Measurements from ENCODE around the gene OR11H6. TPM values are rescaled to one million over a fixed set of nuclear protein-coding genes. Genes with fewer than 3 reads are reported as not detected.

The OR11H6 gene
- polyA plus RNA-seq, 1 donor from 2014 or later = not detected

- Histone ChIP-seq H3K4me2 (ENCODE audit: low read length) (no peak within 1 kb of the TSS), H3K9me3 (ENCODE audit: low read length) (peaks cover 7% of the 10 kb centered on the region), H3K27me3 (ENCODE audit: insufficient read depth, low read depth, low read length) (no peaks in the 10 kb centered on the region), H4K20me1 (ENCODE audit: insufficient read depth) (no peaks in the 10 kb centered on the region), H3K4me3 (ENCODE audit: low read length) (no peak within 1 kb of the TSS), H3K36me3 (ENCODE audit: insufficient read depth, low read length) (no peaks in the 10 kb centered on the region), H3K9ac (ENCODE audit: low read length) (no peak within 1 kb of the TSS), H3K9me2 (ENCODE audit: insufficient read depth, low read length) (no peaks in the 10 kb centered on the region), H2AFZ (ENCODE audit: low read depth, low read length) (no peak within 1 kb of the TSS), H3K27ac (ENCODE audit: low read length) (no peak within 1 kb of the TSS), H3K79me2 (replicated peaks; ENCODE audit: insufficient read depth, low read length) (no peaks in the 10 kb centered on the region), H3F3A (ENCODE audit: insufficient read depth, low read length, poor library complexity, severe bottlenecking) (no peaks in the 10 kb centered on the region)
- TF ChIP-seq REST (IDR thresholded peaks at IDR 0.05; ENCODE audit: borderline replicate concordance) = no peak
Observed at GRCh38 chr14:20190596-20190995, 32.9 kb upstream of the OR11H6 start, which contains the start of gene OR11G2. OR11G2 (plus strand) TSS chr14:20190896; CDS start chr14:20197438, 6,542 bp downstream.

- H3K27me3 ChIP-seq (ENCODE audit: insufficient read depth, low read depth, low read length) = no peaks in the 10 kb centered on the region
Observed at GRCh38 chr14:20191396-20191795, 32.1 kb upstream of the OR11H6 start.

More at GRCh38 chr14:20191396-20191795, 32.1 kb upstream of the OR11H6 start:
- Histone ChIP-seq H4K20me1 (ENCODE audit: insufficient read depth) (no peaks in the 10 kb centered on the region), H3K79me2 (replicated peaks; ENCODE audit: insufficient read depth, low read length) (no peaks in the 10 kb centered on the region), H3K27ac (ENCODE audit: low read length) (no peak overlapping the region), H3K9me2 (ENCODE audit: insufficient read depth, low read length) (no peaks in the 10 kb centered on the region), H3K9ac (ENCODE audit: low read length) (no peak overlapping the region), H3K9me3 (ENCODE audit: low read length) (peaks cover 7% of the 10 kb centered on the region), H3K4me3 (ENCODE audit: low read length) (no peak overlapping the region), H3K36me3 (ENCODE audit: insufficient read depth, low read length) (no peaks in the 10 kb centered on the region), H3F3A (ENCODE audit: insufficient read depth, low read length, poor library complexity, severe bottlenecking) (no peaks in the 10 kb centered on the region), H2AFZ (ENCODE audit: low read depth, low read length) (no peak overlapping the region), H3K4me2 (ENCODE audit: low read length) (no peak overlapping the region)
- no peak for TF ChIP-seq EP300 (conservative IDR thresholded peaks at IDR 0.05; ENCODE audit: poor library complexity, severe bottlenecking)
- no peak for TF ChIP-seq MXI1 (conservative IDR thresholded peaks at IDR 0.05; ENCODE audit: poor library complexity, severe bottlenecking)
- TF ChIP-seq POLR2AphosphoS5 (IDR thresholded peaks at IDR 0.05) = no peak
- TF ChIP-seq RAD21 (conservative IDR thresholded peaks at IDR 0.05) = no peak
- TF ChIP-seq EZH2 (IDR thresholded peaks at IDR 0.05; ENCODE audit: borderline replicate concordance, insufficient read depth, low read length, poor library complexity, severe bottlenecking) = no peak
- no peak for TF ChIP-seq REST (IDR thresholded peaks at IDR 0.05; ENCODE audit: borderline replicate concordance)
- TF ChIP-seq SMC3 (conservative IDR thresholded peaks at IDR 0.05; ENCODE audit: poor library complexity) = no peak
- no peak for TF ChIP-seq TAF1 (IDR thresholded peaks at IDR 0.05; ENCODE audit: low read depth)

All from neural cell (in vitro differentiated cells).